WTC11 (cell line): ENCODE measurements around the gene DCUN1D3.

Source experiments
- CREB1 ChIP-seq: sonication (generic); formaldehyde crosslinking; IDR thresholded peaks from 2 replicates; pipeline ENCODE4 v1.8.0; 2023; ENCODE audit warnings: mild to moderate bottlenecking, missing genetic modification reagents
- ELF4 ChIP-seq: sonication (generic); formaldehyde crosslinking; IDR thresholded peaks from 2 replicates; pipeline ENCODE4 v1.8.1; 2022; ENCODE audit warnings: low read depth, mild to moderate bottlenecking, moderate library complexity, missing genetic modification reagents
- ESRRA ChIP-seq: sonication (generic); formaldehyde crosslinking; IDR thresholded peaks from 2 replicates; pipeline ENCODE4 v1.8.1; 2022; ENCODE audit warnings: mild to moderate bottlenecking, missing genetic modification reagents, borderline replicate concordance
- NR1H2 ChIP-seq: sonication (generic); formaldehyde crosslinking; IDR thresholded peaks from 2 replicates; pipeline ENCODE4 v1.9.0; 2021; ENCODE audit warnings: mild to moderate bottlenecking, moderate library complexity, missing genetic modification reagents
- TEAD4 ChIP-seq: sonication (generic); formaldehyde crosslinking; IDR thresholded peaks from 2 replicates; pipeline ENCODE4 v1.8.0; 2022; ENCODE audit warnings: mild to moderate bottlenecking, missing genetic modification reagents
- ZNF317 ChIP-seq: sonication (generic); formaldehyde crosslinking; IDR thresholded peaks from 2 replicates; pipeline ENCODE4 v1.8.1; 2023; ENCODE audit warnings: low read depth, mild to moderate bottlenecking, moderate library complexity, missing genetic modification reagents, borderline replicate concordance
- TF ChIP-seq, protein P1 (sequence below): sonication (generic); formaldehyde crosslinking; IDR thresholded peaks from 2 replicates; pipeline ENCODE4 v1.8.1; 2022; ENCODE audit warnings: low read depth, missing genetic modification reagents, borderline replicate concordance
- TF ChIP-seq, protein P2 (sequence below): fragments of 200-600 bp; IDR thresholded peaks from 2 replicates; pipeline ENCODE4 v1.8.0; 2022; ENCODE audit warnings: antibody characterized with exemption
- TF ChIP-seq, protein P3 (sequence below): sonication (generic); formaldehyde crosslinking; IDR thresholded peaks from 2 replicates; pipeline ENCODE4 v1.8.1; 2023; ENCODE audit warnings: mild to moderate bottlenecking, missing genetic modification reagents
- TF ChIP-seq, protein P4 (sequence below): sonication (generic); formaldehyde crosslinking; IDR thresholded peaks from 2 replicates; pipeline ENCODE4 v1.8.1; 2023; ENCODE audit warnings: mild to moderate bottlenecking, missing genetic modification reagents, moderate library complexity
- TF ChIP-seq, protein P5 (sequence below): sonication (generic); formaldehyde crosslinking; IDR thresholded peaks from 2 replicates; pipeline ENCODE4 v1.8.1; 2023; ENCODE audit warnings: mild to moderate bottlenecking, missing genetic modification reagents, moderate library complexity
- TF ChIP-seq, protein P6 (sequence below): sonication (generic); formaldehyde crosslinking; IDR thresholded peaks from 2 replicates; pipeline ENCODE4 v1.8.0; 2022; ENCODE audit warnings: mild to moderate bottlenecking, missing genetic modification reagents

DNA sequence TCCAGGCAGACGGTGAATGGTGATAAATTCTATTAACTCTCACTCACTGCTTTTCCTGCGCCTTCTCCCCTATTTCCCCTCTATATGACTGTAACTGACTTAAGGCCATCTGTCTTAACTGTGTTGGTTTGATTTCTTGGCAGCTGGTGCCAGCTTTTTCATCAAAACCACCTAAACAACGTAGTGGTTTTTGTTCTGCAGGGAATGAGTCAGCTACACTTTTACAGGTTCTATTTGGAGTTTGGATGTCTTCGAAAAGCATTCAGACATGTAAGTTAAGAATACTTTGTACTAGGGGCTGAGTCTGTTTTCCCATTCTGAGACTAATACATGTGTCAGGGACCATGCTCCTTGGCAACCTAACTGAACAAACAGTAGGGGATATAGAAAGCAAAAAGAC, 85.4 kb downstream of the DCUN1D3 start:
- TF ChIP-seq, protein P1, sequence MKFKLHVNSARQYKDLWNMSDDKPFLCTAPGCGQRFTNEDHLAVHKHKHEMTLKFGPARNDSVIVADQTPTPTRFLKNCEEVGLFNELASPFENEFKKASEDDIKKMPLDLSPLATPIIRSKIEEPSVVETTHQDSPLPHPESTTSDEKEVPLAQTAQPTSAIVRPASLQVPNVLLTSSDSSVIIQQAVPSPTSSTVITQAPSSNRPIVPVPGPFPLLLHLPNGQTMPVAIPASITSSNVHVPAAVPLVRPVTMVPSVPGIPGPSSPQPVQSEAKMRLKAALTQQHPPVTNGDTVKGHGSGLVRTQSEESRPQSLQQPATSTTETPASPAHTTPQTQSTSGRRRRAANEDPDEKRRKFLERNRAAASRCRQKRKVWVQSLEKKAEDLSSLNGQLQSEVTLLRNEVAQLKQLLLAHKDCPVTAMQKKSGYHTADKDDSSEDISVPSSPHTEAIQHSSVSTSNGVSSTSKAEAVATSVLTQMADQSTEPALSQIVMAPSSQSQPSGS (CRISPR knock-in tag), result no peak
- TF ChIP-seq, protein P2, sequence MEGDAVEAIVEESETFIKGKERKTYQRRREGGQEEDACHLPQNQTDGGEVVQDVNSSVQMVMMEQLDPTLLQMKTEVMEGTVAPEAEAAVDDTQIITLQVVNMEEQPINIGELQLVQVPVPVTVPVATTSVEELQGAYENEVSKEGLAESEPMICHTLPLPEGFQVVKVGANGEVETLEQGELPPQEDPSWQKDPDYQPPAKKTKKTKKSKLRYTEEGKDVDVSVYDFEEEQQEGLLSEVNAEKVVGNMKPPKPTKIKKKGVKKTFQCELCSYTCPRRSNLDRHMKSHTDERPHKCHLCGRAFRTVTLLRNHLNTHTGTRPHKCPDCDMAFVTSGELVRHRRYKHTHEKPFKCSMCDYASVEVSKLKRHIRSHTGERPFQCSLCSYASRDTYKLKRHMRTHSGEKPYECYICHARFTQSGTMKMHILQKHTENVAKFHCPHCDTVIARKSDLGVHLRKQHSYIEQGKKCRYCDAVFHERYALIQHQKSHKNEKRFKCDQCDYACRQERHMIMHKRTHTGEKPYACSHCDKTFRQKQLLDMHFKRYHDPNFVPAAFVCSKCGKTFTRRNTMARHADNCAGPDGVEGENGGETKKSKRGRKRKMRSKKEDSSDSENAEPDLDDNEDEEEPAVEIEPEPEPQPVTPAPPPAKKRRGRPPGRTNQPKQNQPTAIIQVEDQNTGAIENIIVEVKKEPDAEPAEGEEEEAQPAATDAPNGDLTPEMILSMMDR, result no peak
- TF ChIP-seq TEAD4 (CRISPR knock-in tag) (no peak), ESRRA (CRISPR knock-in tag) (no peak), ZNF317 (CRISPR knock-in tag) (no peak), NR1H2 (CRISPR knock-in tag) (no peak), CREB1 (CRISPR knock-in tag) (no peak), ELF4 (no peak)
- TF ChIP-seq, protein P3, sequence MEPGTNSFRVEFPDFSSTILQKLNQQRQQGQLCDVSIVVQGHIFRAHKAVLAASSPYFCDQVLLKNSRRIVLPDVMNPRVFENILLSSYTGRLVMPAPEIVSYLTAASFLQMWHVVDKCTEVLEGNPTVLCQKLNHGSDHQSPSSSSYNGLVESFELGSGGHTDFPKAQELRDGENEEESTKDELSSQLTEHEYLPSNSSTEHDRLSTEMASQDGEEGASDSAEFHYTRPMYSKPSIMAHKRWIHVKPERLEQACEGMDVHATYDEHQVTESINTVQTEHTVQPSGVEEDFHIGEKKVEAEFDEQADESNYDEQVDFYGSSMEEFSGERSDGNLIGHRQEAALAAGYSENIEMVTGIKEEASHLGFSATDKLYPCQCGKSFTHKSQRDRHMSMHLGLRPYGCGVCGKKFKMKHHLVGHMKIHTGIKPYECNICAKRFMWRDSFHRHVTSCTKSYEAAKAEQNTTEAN (CRISPR knock-in tag), result no peak
- TF ChIP-seq, protein P4, sequence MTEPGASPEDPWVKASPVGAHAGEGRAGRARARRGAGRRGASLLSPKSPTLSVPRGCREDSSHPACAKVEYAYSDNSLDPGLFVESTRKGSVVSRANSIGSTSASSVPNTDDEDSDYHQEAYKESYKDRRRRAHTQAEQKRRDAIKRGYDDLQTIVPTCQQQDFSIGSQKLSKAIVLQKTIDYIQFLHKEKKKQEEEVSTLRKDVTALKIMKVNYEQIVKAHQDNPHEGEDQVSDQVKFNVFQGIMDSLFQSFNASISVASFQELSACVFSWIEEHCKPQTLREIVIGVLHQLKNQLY (CRISPR knock-in tag), result no peak
- TF ChIP-seq, protein P5, sequence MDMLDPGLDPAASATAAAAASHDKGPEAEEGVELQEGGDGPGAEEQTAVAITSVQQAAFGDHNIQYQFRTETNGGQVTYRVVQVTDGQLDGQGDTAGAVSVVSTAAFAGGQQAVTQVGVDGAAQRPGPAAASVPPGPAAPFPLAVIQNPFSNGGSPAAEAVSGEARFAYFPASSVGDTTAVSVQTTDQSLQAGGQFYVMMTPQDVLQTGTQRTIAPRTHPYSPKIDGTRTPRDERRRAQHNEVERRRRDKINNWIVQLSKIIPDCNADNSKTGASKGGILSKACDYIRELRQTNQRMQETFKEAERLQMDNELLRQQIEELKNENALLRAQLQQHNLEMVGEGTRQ (CRISPR knock-in tag), result no peak
- TF ChIP-seq, protein P6, sequence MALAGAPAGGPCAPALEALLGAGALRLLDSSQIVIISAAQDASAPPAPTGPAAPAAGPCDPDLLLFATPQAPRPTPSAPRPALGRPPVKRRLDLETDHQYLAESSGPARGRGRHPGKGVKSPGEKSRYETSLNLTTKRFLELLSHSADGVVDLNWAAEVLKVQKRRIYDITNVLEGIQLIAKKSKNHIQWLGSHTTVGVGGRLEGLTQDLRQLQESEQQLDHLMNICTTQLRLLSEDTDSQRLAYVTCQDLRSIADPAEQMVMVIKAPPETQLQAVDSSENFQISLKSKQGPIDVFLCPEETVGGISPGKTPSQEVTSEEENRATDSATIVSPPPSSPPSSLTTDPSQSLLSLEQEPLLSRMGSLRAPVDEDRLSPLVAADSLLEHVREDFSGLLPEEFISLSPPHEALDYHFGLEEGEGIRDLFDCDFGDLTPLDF (CRISPR knock-in tag), result no peak
